Tongue (tissue), 2 donors: Measurements from ENCODE around the gene POMGNT1. TPM values are rescaled to one million over a fixed set of nuclear protein-coding genes. Genes with fewer than 3 reads are reported as not detected.

Experiments used
- DNase-seq: peaks from one replicate; pipeline ENCODE4 v3.0.0-alpha.2; 2015
- total RNA-seq: library from RNA; depleted of rRNA; stranded (reverse); fragments of >200 nt; gene quantifications from one replicate; pipeline ENCODE4 v1.2.3, GENCODE V29; 2014

Gene POMGNT1
- total RNA-seq, 1 donor from 2014 or later: 40.6 TPM

DNA sequence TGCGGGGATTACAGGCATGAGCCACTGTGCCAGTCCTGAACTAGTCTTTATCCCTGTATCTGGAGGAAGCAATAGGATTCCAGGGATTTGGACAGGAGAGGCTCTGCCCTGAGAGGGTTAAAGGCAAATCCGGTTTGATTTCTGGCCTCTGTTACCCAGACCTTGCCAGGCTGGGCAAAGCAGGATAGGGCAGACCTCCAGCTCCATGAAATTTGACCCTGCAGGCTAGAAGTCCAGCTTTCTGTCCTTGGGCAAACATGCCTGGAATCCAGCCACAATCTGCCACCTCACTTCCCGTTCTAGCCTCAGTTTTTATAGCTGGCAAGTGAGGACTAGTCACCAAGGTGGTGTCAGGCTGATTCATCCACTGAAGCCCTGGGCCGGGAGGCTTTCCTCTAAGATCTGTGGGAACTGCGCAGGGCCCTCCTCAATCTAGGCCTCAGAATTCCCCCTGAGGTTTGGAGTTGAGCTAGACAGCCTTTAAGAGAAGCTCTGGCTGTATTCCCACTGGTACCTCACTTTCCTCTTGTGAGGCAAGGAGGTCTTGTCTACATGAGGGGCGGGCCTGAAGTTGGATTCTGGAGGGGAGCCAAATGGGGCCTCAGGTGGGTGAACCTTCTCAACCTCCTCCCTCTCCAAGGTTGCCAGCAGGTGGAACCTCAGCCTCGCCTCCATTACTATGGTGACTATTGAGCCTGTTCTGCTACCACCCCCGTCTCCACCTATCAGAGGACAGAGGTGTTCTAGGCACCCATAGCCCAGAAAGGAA lies 15.0 kb downstream of the POMGNT1 start:
- DNase-seq: peak; percentile 76

DNA sequence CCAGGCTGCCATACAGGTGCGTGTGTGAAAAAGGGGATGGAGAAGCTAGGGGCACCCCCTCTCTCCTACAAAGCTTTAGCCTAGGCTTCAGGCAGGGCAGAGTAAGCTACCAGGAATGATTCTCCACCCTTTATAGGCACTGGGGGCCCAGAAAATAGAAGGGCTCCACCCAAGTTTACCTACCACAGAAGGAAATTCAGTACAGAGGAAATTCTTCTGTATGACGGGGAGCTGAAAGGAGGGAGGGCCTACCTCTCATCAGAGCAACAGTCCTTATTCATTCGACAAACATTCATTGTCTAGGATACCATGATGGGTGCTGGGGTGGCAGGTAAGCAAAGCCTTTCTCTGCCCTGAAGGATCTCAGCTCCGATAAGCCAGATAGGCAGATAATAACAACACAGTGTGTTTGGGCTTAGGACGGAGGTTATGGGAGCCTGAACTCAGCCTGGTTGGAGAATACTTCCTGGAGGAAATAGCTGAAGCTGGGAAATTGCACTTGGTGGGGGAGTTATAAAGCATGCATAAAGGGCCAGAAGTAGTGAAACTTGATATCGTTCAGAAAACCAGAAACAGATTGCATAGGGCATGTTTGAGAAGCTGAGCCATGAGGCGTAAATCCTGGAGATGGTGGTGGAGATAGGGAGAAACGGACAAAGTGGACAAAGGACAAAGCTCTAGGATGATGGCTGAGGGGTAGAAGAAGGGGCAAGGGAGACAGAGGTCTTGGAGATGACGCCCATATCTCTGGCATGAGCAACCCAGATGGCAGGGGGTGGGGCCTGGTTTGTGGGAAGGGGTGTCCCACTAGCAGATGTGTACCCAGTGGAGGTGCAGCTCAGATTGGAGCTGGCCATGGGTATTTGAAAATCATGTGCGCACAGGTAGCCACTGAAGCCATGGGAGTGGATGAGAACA lies 16.6 kb downstream of the POMGNT1 start:
- no peak for DNase-seq

DNA sequence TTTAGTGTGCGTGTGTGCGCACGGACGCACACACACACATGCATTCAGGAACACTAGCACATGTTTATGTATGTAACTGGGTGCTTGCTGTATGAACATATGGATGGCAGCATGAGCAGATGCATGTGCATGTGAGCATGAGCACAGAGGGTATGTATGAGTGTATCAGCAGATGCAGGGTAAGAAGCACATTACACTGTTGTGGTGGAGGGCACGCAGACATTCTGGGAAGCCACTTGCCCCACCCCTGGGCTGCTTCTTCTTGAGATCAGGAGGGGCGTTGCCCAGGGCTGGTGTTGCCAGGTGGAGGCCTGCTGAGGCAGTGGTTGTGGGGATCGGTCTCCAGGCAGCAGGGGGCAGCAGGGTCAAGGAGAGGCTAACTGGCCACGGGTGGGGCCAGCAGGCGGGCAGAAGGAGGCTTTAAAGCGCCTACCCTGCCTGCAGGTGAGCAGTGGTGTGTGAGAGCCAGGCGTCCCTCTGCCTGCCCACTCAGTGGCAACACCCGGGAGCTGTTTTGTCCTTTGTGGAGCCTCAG lies 18.1 kb downstream of the POMGNT1 start:
- peak; percentile 24 for DNase-seq

DNA sequence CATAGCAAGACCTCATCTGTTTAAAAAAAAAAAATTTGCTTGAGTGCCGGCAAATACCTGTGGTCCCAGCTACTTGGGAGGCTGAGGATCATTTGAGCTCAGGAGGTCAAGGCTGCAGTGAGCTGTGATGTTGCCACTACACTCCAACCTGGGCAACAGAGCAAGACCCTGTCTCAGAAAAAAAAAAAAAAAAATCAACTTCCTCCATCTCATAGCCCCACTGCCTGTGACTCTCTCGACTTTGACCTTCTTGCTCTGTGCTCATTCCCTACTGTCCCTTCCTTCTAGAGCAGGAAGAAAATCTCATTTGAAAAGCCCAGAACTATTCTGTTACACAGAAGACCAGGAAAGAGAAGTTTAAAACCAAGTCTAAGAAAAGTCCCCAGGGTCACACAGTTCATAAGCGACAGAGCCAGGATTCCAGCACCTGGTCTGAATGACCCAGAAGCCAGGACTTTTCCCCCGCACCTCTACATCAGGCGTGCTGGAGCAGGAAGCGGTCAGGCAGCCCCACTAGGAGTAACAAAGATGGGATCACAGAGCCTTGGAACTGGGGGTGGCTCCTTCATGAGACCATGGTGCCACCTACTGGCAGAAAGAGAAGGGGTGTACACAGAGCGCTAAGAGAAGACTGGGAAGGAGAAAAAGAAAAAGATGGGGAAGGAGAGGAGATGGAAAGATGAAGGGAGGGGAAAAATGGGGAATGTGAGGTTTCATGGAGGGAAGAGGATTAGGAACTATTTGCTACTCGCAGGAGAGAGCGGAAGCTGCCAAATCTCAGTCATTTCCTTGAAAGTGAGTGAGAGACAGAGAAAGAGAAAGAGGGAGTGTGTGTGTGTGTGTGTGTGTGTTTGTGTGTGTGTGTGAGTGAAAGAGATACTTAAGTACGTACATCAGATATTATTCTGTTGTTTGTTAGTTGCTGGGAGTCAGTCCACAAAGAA lies 18.8 kb downstream of the POMGNT1 start:
- peak; percentile 95 for DNase-seq

DNA sequence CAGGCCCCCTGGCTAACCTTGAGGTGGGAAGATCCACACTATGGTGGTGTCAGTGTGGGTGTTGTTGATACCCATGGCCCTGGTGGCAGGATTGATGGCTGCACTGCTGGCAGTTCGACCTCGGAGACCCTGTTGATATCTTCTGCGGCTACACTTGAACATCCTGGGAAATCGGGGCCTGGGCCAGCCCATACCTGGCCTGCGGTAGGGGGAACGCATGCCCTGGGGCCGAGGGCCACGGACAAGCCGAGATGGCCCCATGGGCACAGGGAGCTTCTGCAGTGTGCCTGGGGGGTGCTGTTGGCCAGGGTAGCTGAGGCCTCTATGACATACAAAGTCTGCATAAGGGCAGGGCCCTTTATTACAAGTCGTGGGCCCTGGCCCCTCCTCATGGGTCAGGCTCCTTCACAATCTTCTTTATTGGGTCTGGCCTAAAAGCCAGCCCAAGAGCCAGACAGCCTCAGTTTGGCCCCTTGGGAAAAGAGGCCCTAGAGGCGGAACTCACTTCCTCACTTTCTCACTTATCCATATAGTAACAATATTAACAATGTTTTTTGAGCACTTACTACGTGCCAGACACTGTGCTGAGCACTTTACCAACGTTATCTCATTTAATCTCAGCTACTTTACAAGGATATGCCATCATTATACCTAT lies 21.9 kb downstream of the POMGNT1 start, which contains the start of gene P3R3URF:
P3R3URF (minus strand) TSS at position 278 of the 655 bp plus-strand sequence; CDS start at position 261, 17 bp downstream.
- DNase-seq: no peak

DNA sequence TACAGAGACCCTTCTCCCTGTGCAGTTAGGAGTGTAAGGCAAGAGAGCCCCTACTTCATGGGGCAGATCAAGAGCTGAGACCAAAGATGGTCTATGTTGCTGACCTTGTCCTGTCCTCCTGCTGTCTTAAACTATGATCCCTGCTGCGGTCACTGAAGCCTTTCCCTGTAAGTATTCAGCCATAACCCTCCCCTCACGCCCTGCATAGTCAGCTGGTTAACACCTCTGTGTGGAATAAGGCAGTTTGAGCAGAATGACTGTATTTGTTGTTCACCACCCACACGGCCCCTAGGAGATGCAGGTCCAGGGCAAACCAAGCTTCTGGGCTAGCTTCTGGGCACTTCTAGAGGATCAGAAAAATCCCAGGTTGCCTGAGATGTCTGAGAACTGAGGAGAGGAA lies 23.0 kb downstream of the POMGNT1 start:
- no peak for DNase-seq

DNA sequence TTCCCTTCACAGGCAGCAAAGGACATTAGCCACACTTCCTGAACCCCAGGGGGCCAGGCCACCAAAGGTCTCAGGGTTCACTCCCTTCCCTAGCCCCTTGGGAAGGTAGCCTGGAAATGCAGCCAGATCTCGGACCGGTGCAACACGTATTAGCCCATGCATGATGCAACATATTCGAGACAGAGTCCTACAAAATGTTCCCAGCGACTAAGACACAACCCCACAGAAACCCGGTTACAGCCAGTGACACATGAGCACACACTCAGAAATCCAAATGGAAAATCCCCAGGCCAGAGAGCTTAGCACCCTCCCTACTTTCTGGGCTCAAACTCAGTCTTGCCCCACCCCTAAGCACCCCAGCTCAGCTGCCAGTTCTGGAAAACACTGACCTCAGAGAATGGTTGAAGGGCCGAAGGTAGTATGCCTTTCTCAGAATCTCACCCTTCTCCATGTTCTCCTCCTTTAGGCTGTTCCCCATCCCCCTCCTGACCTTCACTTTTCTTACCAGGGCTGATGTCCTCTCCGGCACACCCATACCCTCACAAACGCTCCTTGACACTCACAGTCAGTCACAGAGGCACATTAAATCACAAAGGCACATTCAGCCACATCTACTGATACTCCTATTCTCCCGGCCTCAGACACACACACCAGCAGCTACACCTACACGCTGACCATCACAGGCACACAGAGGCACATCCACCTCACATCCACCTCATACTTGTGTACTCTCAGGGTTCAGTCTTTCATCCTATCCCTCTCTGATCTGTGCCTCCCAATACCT lies 23.6 kb downstream of the POMGNT1 start, which contains the start of gene TSPAN1:
TSPAN1 (plus strand) TSS at position 640 of the 784 bp plus-strand sequence. CDS start 6,021 bp downstream, outside the sequence.
- no peak for DNase-seq

DNA sequence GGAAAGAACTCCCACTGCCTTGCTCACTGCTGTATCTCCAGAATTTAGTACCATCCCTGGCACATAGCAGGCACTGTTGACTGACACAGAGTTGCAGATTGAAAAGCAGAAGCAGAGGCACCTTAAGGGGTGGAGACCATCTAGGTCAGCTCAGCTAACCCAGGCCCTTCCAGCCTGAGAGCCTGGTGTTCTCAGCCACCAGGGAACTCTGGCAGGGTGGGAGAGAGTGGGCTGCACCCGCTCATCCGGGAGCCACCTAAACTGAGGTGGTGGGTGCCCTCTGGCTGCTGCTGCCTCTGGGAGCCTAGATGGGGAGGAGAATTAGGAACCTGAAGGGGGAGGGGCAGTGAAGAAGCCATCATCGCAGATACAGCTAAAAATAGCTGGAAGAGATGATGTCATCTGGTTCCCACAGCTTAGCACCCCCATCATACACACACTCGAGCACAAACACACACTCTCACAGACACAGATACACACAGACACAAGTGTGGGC lies 24.8 kb downstream of the POMGNT1 start:
- peak; percentile 63 for DNase-seq

DNA sequence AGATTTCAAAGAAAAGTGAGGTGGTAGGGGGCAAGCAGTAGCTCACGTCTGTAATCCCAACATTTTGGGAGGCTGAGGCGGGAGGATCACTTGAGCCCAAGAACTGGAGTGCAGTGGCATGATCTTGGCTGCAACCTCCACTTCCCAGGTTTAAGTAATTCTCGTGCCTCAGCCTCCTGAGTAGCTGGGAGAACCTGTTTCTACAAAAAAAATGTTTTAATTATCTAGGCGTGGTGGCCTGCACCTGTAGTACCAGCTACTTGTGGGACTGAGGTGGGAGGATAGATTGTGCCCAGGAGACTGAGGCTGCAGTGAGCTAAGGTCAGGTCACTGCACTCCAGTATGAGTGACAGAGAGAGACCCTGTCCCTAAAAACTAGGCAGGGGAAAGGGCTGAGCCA lies 25.9 kb downstream of the POMGNT1 start:
- DNase-seq: no peak

DNA sequence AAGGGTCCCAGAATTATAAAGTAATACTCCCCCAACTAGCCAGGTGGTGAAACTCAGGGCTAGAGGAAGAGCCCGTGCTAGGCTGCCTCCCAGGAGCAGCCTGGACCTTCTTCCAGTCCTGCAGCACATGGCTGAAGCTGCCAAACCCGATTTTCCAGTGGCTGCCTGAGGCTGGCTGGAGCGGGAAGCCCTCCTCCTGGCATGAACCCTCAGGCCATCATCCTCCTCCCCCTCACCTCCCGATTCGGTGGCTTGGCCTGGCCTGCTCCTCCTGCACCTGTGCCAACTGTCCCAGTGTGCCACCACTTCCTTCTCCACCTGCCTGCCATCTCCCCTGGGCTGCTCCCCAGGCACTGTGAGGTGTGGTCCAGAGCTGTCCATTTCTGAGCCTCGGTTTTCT lies 26.4 kb downstream of the POMGNT1 start:
- DNase-seq: peak; percentile 24

DNA sequence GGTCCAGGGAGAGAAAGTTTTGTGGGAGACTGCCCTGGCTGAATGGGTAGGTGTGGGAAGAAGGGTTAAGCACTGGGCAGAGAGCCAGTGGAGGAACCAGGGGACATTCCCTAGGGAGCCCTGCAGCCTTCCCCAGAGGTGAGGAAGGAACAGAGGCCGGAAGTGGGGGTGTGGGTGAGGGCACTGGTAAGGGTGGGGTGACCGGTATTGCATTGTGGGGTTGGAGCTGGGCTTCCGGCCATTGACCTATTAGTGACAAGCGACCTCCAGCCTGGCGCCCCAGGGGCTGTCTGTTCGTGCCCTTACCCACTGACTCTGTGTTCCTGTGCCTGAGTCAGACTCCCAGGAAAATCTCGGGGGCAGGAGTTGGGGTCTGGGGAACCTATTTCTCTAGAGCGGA lies 26.9 kb downstream of the POMGNT1 start:
- no peak for DNase-seq

DNA sequence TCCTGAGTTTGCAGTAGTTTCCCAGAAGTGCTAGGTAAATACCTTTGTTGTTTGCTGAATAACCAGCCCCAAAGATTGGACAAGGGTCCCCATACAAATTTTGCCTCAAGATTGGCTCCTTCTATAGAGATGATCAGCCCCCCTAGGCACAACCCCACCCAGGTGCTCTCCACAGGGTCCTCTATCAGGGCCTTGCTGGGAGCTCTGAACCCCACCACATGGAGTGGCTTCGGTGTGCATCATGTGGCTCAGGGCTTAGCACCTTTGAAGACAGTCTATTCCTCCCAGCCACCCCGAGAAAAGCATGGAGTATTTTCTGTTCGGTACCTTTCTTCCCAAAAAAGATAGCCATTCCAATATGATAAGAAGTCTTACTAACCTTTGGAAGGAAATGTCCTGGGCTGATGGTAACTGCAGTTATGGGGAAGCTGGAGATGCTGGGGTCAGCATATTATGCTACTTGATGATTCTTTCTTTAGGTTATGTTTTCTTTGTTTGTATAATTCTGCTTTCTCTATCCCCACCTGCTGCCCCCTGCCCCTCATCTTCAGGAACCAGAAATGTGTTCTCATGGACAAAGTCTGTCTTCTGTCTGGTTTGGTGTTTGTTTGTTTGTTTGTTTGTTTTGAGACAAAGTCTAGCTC lies 28.3 kb downstream of the POMGNT1 start:
- no peak for DNase-seq

DNA sequence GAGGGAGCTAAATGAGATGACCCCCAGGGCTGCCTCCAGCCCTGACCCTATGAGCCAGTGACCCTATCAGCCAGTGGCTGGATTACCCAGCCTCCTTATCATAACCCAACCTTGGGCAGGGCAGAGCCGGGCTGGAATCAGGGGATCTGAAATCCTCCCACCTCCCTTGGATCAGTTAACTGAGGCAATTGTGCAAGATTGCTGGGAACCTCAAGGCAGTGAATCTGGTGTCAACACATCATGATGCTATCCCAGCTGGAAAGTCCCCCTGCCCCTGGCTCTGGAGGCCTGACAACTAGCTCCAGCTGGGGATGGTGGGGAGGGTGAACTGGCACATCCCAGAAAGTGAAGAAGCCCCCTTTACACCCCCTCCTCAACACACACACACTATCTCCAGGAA lies 29.8 kb downstream of the POMGNT1 start:
- no peak for DNase-seq

DNA sequence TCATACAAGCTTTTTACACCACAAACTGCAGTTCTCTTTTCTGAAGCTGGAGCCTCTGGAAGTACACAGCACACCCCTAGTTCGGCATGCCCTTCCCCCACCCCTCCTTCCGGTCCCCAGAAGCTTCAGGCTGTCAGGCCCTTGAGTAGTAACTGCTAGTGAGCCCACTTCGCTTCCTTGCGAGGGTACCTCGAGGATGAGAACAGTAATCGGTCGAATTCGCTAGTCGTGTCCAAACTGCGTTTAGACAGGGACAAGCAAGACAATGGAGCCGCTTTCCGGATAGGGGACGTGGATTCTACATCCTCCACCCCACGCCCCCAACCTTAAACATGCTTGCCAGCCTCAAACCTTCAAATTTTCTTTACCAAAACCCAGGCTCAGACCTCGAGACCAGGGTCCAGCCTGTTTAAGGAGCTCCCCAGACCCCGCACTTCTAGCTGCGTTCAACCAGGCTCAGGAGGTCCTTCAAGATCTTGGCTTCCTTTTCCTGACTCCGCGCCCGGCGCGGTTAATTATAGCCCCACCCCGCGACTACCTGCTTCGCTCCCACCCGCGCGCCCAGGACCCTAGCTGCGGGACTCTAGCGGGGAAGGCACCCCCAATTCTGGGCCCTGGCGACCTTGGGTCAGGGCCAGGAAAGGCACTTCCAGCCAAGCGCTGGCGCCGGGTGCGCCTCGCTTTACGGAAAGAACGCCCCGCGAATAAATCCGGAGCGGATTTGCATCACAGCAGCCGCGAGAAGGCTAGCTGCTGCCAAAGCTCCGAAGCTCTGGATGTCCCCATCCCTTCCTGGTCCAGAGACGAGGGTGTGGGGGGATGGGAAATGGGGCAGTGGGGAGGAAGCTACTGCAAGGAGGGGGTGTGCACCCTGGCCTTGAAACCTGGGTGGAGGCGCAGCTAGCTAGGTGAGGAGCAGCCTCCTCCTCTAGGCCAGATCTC lies 31.4 kb downstream of the POMGNT1 start:
- DNase-seq: peak; percentile 52

DNA sequence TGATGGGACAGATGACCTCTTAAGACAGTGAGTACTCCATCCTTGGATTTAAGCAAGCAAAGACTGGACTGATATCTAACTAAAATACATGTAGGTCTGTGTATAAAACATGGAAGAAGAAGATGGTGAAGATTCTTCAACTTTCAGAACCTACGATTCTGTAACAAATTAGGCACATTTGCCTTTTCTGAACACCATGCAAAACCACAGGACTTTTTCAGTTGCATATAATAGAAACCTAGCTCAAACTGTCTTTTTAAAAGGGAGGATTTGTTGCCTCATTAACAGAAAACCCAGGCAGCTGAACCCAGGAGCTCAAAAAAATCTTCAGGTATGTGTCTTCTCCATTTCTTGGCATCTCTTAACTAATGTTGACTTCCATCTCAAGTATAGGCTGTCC lies 38.0 kb downstream of the POMGNT1 start:
- no peak for DNase-seq

DNA sequence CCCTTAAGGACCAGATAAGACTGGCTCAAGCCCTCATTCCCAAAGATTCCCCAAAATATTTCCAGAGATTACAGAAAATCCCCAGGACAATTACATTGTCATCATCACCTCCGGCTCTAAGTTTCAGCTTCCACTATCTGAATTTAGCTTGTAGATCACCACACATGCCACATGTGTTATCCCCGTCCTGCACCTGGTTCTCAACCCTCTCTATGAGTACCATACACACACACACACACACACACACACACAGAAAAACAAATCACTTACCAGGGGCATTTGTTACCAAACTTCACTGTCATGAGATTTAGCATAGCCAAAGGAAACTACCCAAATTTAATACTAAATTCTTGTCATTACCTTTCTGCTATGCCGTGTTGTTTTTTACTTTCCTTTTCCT lies 38.7 kb downstream of the POMGNT1 start:
- no peak for DNase-seq

DNA sequence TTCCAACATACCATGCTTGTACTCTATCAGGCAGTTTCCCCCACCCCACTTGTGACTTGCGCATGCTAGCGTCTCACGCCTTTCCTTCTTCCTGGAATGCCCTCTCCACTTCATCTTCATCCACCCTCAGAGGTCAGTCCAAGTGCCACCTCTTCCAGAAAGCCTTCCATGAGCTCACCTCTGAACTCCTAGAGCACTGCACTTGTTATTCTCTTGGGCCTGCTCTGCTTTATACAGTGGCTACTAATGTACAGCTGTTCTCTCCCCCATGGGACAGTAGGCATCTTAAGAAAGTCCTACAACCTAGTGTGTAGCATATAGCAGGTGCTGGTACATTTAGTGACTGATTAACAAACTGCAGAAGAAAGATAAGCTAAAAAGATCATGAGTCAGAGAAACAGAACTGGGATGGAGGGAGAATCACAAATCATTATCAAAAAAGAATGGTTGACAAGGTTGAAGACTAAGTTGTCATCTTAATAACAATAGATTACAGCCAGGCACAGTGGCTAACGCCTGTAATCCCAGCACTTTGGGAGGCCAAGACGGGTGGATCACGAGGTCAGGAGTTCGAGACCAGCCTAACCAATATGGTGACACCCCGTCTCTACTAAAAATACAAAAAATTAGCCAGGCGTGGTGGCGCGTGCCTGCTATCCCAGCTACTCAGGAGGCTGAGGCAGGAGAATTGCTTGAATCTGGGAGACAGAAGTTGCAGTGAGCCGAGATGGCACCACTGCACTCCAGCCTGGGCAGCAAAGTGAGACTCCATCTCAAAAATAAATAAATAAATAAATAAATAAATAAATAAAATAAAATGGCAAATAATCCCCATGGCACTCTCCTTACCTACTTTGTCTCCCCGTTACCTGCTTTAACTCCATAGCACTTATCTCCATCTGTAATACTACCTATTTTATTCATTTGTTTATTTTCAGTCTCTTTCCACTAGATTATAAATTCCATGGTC lies 39.6 kb downstream of the POMGNT1 start:
- DNase-seq: no peak
